Endometrial microvascular endothelial cells (primary cell): ENCODE results near the gene PLOD2. TPM values are rescaled to one million over a fixed set of nuclear protein-coding genes. Genes with fewer than 3 reads are reported as not detected.
"Not testable (repeated sequence)": the region's sequence is repeated elsewhere in the genome, so short reads cannot be mapped to it uniquely, and the experiment has no call there.

Experiments used
- in situ Hi-C: cut with HindIII; loops from 2 replicates; pipeline ENCODE4 v1.10.0; 2017; ENCODE audit warnings: low sequenced_read_pairs, low pct_unique_long_range_greater_than_20kb; ENCODE audit errors: inconsistent ontology term
- total RNA-seq: library from RNA; depleted of rRNA; stranded (reverse); fragments of >200 nt; gene quantifications from one replicate; pipeline ENCODE4 v1.2.3, GENCODE V29; 2015; ENCODE audit errors: inconsistent ontology term

Gene PLOD2
- total RNA-seq, 1 donor from 2014 or later, result 151 TPM

GRCh38 chr3:146117406-146118285 lies 43.3 kb downstream of the PLOD2 start:
- in situ Hi-C loops, result no loop called here

- in situ Hi-C loops, result no loop called here
Measured at GRCh38 chr3:146115619-146116018, 45.4 kb downstream of the PLOD2 start.

- in situ Hi-C loops, result not testable (repeated sequence)
Measured at GRCh38 chr3:146113804-146114203, 47.2 kb downstream of the PLOD2 start.

- in situ Hi-C loops, result no loop called here
Measured at GRCh38 chr3:146111337-146111736, 49.6 kb downstream of the PLOD2 start.

GRCh38 chr3:146110161-146110560 lies 50.8 kb downstream of the PLOD2 start:
- in situ Hi-C loops, result no loop called here

GRCh38 chr3:146106986-146107385 lies 54.0 kb downstream of the PLOD2 start:
- in situ Hi-C loops, result no loop called here

- in situ Hi-C loops, result no loop called here
Measured at GRCh38 chr3:146104068-146104467, 56.9 kb downstream of the PLOD2 start.

GRCh38 chr3:146102885-146103284 lies 58.1 kb downstream of the PLOD2 start:
- in situ Hi-C loops, result no loop called here

GRCh38 chr3:146101538-146101937 lies 59.4 kb downstream of the PLOD2 start:
- in situ Hi-C loops, result no loop called here

- in situ Hi-C loops, result no loop called here
Measured at GRCh38 chr3:146100825-146101444, 60.0 kb downstream of the PLOD2 start.

GRCh38 chr3:146100180-146100579 lies 60.8 kb downstream of the PLOD2 start:
- in situ Hi-C loops, result no loop called here

GRCh38 chr3:146099316-146099715 lies 61.7 kb downstream of the PLOD2 start:
- in situ Hi-C loops, result no loop called here

- in situ Hi-C loops, result no loop called here
Measured at GRCh38 chr3:146093896-146094295, 67.1 kb downstream of the PLOD2 start.

- in situ Hi-C loops, result no loop called here
Measured at GRCh38 chr3:146092230-146092629, 68.8 kb downstream of the PLOD2 start.

- in situ Hi-C loops, result no loop called here
Measured at GRCh38 chr3:146091397-146091796, 69.6 kb downstream of the PLOD2 start.

- in situ Hi-C loops, result no loop called here
Measured at GRCh38 chr3:146090521-146090920, 70.5 kb downstream of the PLOD2 start.

- in situ Hi-C loops, result no loop called here
Measured at GRCh38 chr3:146088840-146089239, 72.1 kb downstream of the PLOD2 start.

GRCh38 chr3:146087116-146087515 lies 73.9 kb downstream of the PLOD2 start:
- in situ Hi-C loops, result no loop called here

- in situ Hi-C loops, result no loop called here
Measured at GRCh38 chr3:146086211-146086610, 74.8 kb downstream of the PLOD2 start.

- in situ Hi-C loops, result no loop called here
Measured at GRCh38 chr3:146085678-146086077, 75.3 kb downstream of the PLOD2 start.
